Measurements from ENCODE around the gene MFAP2.
A peak's percentile ranks its signal among the peaks of the same experiment; 100 is the strongest.
"Not testable (repeated sequence)": the region's sequence is repeated elsewhere in the genome, so short reads cannot be mapped to it uniquely, and the experiment has no call there.

MFAP2 gene

DNA sequence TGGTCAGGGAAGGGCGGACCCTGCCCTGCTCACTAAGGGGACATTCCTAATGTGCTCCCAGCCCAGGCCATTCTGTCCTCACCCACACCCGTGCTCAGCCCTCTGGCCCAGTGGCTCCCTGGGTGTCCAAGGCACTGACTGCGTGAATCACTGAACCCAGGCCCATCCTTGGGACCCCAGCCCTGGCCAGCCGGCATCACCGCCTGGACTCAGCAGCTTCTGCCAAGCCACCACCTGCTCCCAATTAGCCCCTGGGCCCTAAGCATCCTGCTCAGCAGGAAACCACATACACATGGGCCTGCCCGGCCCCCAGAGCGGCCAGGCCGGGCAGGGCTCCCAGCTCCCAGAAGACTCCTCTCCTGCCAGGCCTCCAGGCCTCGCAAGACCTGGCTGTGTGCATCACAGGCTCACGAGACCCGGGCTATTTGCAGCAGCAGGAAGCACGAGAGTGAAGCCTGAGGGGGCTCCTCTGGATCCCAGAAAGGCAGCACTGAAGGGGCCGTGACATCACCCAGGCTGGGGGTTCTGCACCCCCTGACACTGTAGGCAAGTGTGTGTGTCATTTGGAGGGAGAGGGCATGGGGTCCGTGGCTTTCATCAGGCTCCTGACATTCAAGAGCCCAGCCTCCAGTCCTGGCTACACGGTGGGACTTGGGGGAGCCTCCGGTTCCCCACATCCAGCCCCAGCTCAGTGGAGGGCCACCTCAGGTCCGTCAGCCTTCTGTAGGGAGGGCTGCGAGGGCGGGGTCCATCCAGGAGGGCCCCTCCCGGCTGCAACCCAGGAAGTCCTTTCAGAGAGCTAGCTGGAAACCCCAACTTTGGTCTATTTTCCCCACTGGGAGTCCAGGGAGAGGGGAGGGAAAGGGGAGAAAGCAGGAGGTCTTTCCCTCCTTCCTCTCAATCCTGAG lies 1.6 kb downstream of the MFAP2 start:
- peak; percentile 32 for DNase-seq

GRCh38 chr1:16978139-16978538 lies 2.3 kb downstream of the MFAP2 start:
- no peak for DNase-seq

DNA sequence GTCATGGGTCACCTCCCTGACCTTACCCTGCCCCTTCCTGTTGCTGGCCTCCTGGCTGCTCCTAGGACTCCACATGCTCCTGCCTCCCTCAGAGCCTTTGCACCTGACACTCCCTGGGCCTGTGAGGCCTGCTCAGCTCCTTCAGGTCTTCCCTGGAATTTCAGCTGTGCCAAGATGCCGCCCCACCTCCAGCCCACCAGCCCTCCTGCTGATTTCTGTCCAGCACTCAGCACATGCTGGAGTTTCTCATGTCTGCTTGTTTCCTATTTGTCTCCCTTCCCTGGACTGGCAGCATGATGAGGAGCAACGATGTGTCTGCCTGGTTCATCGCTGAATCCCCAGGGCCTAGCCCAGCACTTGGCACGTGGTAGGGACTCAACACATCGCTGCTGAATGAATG lies 3.0 kb downstream of the MFAP2 start:
- DNase-seq, result no peak

- no peak for DNase-seq
Observed at GRCh38 chr1:16976966-16977365, 3.5 kb downstream of the MFAP2 start.

DNA sequence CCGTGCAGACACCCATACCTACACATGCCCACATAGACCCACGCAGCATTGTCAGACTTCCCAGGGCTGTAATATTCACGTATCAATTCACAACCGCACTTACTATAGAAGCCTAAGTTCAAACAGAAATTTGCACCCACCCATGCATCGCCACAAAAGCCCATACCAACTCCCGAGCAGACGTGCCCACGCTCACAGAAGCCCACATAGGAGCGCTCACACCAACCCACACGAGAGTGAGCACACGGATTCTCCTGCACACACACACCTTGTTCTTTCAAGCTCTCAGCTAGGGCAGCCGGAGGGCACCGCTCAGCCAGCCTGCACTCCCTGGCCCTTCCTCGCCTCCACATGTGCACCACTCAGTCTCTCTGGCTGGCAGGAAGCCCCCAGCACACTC lies 4.6 kb downstream of the MFAP2 start:
- no peak for DNase-seq

DNA sequence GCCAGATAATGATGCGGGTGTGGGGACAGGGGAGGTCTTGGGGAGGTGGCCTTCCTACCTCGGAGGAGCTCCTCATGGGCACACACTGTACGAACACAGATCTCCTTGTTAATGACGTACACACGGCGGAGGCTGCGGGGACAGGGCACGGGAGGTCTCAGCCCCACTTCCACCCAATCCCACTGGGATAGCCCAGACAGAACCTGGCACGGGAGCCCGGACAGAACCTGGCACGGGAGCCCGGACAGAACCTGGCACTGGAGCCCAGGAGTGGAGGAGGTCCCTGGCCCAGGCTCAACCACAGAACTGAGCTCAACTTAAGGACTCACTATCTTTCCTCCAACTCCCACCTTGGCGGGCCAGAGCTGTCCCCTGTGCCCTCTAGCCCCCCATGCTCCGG lies 5.2 kb downstream of the MFAP2 start:
- DNase-seq, result no peak

DNA sequence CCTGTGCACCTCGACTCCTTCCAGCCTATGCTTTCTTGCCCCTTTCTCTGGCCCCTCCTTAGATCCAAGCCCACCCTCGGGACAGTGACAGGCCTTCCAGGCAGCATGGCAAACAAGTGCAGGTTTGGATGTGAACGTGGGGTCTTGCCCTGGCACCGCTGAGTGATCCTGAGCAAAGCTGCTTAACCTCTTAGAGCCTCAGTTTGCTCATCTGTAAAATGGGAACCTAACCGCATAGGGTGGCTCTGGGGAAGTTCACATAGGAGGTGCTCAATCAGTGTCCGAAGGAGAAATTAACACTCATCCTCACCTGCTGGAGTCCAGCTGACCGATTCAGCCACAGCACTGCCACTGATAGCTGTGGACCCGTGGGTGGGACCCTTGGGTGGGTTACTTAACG lies 7.2 kb downstream of the MFAP2 start:
- no peak for DNase-seq

- DNase-seq, result no peak
Observed at GRCh38 chr1:16972189-16972895, 8.1 kb downstream of the MFAP2 start.

- peak; percentile 40 for DNase-seq
Observed at GRCh38 chr1:16971341-16972188, 8.9 kb downstream of the MFAP2 start.

- DNase-seq, result no peak
Observed at GRCh38 chr1:16970132-16970910, 10.1 kb downstream of the MFAP2 start.

DNA sequence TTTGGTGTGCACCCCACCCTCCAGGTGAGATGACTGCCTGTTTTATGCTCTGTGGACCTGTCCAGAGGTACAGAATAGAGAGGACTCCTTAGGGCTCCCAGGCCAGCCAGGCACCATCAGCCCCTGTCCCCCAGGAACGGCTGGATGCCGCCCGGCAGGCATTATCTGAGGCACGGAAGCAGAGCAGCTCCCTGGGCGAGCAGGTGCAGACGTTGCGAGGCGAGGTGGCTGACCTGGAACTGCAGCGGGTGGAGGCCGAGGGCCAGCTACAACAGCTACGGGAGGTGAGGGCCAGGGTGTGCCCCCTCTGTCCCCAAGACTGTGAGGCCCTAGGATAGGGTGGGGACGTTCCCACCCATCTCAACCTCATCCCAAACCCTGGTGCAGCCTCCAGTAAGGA lies 10.8 kb downstream of the MFAP2 start:
- no peak for DNase-seq

GRCh38 chr1:16969057-16969611 lies 11.3 kb downstream of the MFAP2 start:
- no peak for DNase-seq

- no peak for DNase-seq
Observed at GRCh38 chr1:16968372-16968771, 12.0 kb downstream of the MFAP2 start.

- DNase-seq, result no peak
Observed at GRCh38 chr1:16967962-16968361, 12.5 kb downstream of the MFAP2 start.

GRCh38 chr1:16967095-16967575 lies 13.3 kb downstream of the MFAP2 start:
- peak; percentile 42 for DNase-seq

- DNase-seq, result no peak
Observed at GRCh38 chr1:16966282-16966681, 14.1 kb downstream of the MFAP2 start.

- no peak for DNase-seq
Observed at GRCh38 chr1:16965486-16966067, 14.8 kb downstream of the MFAP2 start.

- DNase-seq, result not testable (repeated sequence)
Observed at GRCh38 chr1:16964169-16964568, 16.3 kb downstream of the MFAP2 start.

GRCh38 chr1:16961297-16962133 lies 18.9 kb downstream of the MFAP2 start:
- DNase-seq, result no peak

GRCh38 chr1:16960560-16961296 lies 19.7 kb downstream of the MFAP2 start:
- peak; percentile 93 for DNase-seq
